ACC112 (cell line): ENCODE measurements around the gene GABRP.

Experiments
- H2AFZ ChIP-seq: fragments of 200-600 bp; sonication (generic); one replicate; pipeline ENCODE4 v1.6.0; 2017; ENCODE audit warnings: antibody characterized with exemption, low read length; ENCODE audit not compliant: unreplicated experiment
- H3K27ac ChIP-seq: fragments of 200-600 bp; sonication (generic); 2 replicates; pipeline ENCODE4 v1.5.1; 2014; ENCODE audit warnings: low read depth, mild to moderate bottlenecking, antibody characterized with exemption, low read length, moderate library complexity
- H3K27me3 ChIP-seq: fragments of 200-600 bp; sonication (generic); 2 replicates; pipeline ENCODE4 v1.6.1; 2014; ENCODE audit warnings: mild to moderate bottlenecking, antibody characterized with exemption, low read length, moderate library complexity, mixed read lengths; ENCODE audit not compliant: insufficient read depth
- H3K36me3 ChIP-seq: fragments of 200-600 bp; sonication (generic); 2 replicates; pipeline ENCODE4 v1.6.1; 2016; ENCODE audit warnings: mild to moderate bottlenecking, antibody characterized with exemption, low read length, moderate library complexity, mixed read lengths; ENCODE audit not compliant: insufficient read depth
- H3K4me1 ChIP-seq: fragments of 200-600 bp; sonication (generic); one replicate; pipeline ENCODE4 v1.6.1; 2016; ENCODE audit warnings: low read length, mixed read lengths; ENCODE audit not compliant: insufficient read depth, unreplicated experiment, control insufficient read depth
- H3K4me3 ChIP-seq: fragments of 200-600 bp; sonication (generic); 2 replicates; pipeline ENCODE4 v1.5.1; 2014; ENCODE audit warnings: mild to moderate bottlenecking, low read depth, low read length
- H3K79me2 ChIP-seq: fragments of 200-600 bp; sonication (generic); one replicate; pipeline ENCODE4 v1.6.0; 2016; ENCODE audit warnings: low read length; ENCODE audit not compliant: control insufficient read depth, unreplicated experiment, insufficient read depth

Gene GABRP

DNA sequence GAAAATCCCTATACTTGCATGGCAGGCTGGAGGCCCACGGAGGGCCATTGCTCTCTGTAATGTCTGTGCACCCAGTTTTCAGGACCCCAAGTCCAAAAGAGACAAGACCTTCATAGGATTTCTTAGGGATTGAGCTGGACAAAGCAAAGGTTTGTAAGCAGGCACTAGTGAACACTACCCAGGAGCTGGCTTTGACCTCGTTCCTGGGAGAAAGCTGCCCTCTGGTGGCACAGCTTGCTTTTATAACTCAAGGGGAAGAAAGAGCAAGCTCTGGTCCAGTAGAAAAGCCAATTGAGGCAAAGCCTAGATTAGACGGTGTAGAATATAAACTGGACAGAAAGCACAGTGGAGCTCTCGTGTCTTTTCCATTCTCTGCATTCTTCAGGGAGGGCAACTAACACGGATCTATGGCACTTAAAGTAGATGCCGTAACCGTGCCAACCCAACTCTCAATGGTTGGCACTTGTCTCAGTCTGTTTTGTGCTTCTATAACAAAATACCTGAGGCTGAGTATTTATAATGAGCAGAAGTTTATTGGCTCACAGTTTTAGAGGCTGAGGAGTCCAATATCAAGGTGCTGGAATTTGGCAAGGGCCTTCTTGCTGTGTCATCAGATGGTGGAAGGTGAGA, 7.9 kb downstream of the GABRP start:
- H3K27ac ChIP-seq: no peak overlapping the region
- H2AFZ ChIP-seq: no peak overlapping the region
- no peak overlapping the region for H3K4me3 ChIP-seq
- peaks cover 8% of the 10 kb centered on the region; the same call in 1 of the 2 replicates for H3K27me3 ChIP-seq
- no peaks in the 10 kb centered on the region for H3K4me1 ChIP-seq
- no peaks in the 10 kb centered on the region for H3K36me3 ChIP-seq
- H3K79me2 ChIP-seq: no peaks in the 10 kb centered on the region

DNA sequence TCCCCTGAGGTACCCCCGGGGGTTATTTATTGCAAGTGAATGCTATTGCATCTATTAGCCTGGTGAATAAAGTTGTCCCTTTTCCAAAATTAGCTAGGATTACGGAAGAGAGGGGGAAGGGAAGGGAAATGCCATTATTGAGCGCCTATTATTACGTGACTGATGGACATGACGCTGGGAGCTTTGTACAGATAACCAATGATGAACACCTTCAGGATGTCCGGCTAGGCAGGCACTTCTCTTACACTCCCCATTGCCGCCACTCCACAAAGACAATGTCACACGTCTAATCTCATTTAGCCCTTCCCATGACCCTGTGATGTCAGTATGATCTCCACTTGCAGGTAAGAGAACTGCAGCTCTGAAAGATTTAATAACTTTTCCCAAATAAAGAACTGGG, 9.4 kb downstream of the GABRP start:
- peaks cover 8% of the 10 kb centered on the region; the same call in 1 of the 2 replicates for H3K27me3 ChIP-seq
- H2AFZ ChIP-seq: no peak overlapping the region
- no peak overlapping the region for H3K27ac ChIP-seq
- H3K4me1 ChIP-seq: no peaks in the 10 kb centered on the region
- no peak overlapping the region for H3K4me3 ChIP-seq
- H3K36me3 ChIP-seq: no peaks in the 10 kb centered on the region
- no peaks in the 10 kb centered on the region for H3K79me2 ChIP-seq

DNA sequence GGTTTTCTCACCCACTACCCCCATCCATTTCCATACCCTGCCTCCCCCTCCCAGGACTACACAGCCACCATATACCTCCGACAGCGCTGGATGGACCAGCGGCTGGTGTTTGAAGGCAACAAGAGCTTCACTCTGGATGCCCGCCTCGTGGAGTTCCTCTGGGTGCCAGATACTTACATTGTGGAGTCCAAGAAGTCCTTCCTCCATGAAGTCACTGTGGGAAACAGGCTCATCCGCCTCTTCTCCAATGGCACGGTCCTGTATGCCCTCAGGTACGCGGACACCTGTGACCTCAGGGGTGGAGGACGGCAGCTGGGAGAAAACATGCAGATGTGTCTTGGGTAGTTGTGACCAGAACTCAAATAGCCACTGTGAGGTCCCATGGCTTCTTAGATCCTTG, 11.6 kb downstream of the GABRP start:
- Histone ChIP-seq H3K27ac (no peak overlapping the region), H3K36me3 (no peaks in the 10 kb centered on the region), H3K79me2 (no peaks in the 10 kb centered on the region), H3K4me3 (no peak overlapping the region), H3K4me1 (no peaks in the 10 kb centered on the region), H3K27me3 (peaks cover 8% of the 10 kb centered on the region; the same call in 1 of the 2 replicates), H2AFZ (no peak overlapping the region)

DNA sequence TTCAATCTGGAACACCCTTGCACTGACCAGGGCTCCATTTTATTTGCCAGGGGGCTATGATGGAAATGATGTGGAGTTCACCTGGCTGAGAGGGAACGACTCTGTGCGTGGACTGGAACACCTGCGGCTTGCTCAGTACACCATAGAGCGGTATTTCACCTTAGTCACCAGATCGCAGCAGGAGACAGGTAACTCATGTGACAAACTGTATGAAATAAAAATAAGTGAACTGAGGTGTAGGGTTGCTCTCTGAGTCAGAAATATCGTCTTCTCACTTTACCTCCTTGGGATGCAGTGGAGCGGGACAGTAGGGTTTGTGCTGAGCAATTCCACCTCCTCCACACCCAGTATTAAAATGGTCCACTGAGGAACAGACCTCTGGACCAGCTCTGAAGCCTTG, 22.1 kb downstream of the GABRP start:
- H3K79me2 ChIP-seq: no peaks in the 10 kb centered on the region
- no peak overlapping the region for H3K4me3 ChIP-seq
- H2AFZ ChIP-seq: no peak overlapping the region
- no peaks in the 10 kb centered on the region for H3K4me1 ChIP-seq
- peaks cover 28% of the 10 kb centered on the region for H3K27me3 ChIP-seq
- H3K36me3 ChIP-seq: no peaks in the 10 kb centered on the region
- H3K27ac ChIP-seq: no peak overlapping the region

DNA sequence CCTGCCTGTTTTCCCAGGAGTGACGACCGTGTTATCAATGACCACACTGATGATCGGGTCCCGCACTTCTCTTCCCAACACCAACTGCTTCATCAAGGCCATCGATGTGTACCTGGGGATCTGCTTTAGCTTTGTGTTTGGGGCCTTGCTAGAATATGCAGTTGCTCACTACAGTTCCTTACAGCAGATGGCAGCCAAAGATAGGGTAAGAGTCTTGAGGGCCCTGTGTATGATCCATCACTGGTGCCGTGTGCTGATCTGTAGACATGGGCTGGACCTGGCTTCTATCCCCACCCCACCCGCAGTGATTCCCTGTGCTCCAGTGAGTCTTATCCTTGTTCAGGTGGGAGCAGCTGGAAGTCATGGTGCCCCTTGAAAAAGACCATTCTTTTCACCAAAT, 26.0 kb downstream of the GABRP start:
- no peaks in the 10 kb centered on the region for H3K79me2 ChIP-seq
- H2AFZ ChIP-seq: no peak overlapping the region
- no peak overlapping the region for H3K27ac ChIP-seq
- H3K36me3 ChIP-seq: no peaks in the 10 kb centered on the region
- H3K27me3 ChIP-seq: peaks cover 5% of the 10 kb centered on the region; the same call in 1 of the 2 replicates
- H3K4me3 ChIP-seq: no peak overlapping the region
- H3K4me1 ChIP-seq: no peaks in the 10 kb centered on the region

DNA sequence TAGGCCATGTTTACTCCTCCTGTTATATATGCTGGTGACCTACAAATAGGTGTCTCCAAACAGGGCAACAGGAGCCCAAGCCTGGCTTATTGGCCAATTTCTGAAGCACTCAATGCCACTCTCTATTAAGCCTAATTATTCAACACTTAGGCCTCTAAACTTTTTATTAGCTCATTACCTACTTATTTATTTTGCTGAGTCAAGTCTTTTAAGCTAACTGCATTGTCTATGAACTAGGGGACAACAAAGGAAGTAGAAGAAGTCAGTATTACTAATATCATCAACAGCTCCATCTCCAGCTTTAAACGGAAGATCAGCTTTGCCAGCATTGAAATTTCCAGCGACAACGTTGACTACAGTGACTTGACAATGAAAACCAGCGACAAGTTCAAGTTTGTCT, 28.2 kb downstream of the GABRP start:
- H3K4me3 ChIP-seq: no peak overlapping the region
- no peak overlapping the region for H3K27ac ChIP-seq
- H3K4me1 ChIP-seq: no peaks in the 10 kb centered on the region
- no peaks in the 10 kb centered on the region for H3K27me3 ChIP-seq
- no peak overlapping the region for H2AFZ ChIP-seq
- H3K36me3 ChIP-seq: no peaks in the 10 kb centered on the region
- no peaks in the 10 kb centered on the region for H3K79me2 ChIP-seq

DNA sequence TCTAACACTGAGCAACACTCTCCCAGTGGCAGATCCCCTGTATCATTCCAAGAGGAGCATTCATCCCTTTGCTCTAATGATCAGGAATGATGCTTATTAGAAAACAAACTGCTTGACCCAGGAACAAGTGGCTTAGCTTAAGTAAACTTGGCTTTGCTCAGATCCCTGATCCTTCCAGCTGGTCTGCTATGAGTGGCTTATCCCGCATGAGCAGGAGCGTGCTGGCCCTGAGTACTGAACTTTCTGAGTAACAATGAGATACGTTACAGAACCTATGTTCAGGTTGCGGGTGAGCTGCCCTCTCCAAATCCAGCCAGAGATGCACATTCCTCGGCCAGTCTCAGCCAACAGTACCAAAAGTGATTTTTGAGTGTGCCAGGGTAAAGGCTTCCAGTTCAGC, 29.7 kb downstream of the GABRP start:
- H3K27ac ChIP-seq: no peak overlapping the region
- no peaks in the 10 kb centered on the region for H3K27me3 ChIP-seq
- H3K79me2 ChIP-seq: no peaks in the 10 kb centered on the region
- H3K4me1 ChIP-seq: no peaks in the 10 kb centered on the region
- H3K4me3 ChIP-seq: no peak overlapping the region
- no peaks in the 10 kb centered on the region for H3K36me3 ChIP-seq
- H2AFZ ChIP-seq: no peak overlapping the region

DNA sequence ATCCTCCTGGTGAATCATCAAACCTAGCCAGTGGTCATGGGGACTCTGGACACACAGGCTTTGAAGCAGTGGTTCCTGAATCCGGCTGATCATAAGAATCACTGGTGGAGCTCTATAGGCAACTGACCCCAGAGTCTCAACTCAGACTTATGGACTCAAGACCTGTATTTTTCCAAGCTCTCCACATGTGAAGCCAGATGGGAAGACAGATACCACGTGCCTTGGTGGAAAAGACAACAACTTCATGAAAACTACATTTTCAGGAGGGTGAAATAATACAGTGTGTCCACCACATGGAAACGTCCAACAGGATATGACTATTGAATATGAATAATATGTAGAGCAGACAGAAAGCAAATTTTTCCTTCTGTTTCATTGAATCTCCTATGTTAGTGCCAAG, 33.7 kb downstream of the GABRP start:
- Histone ChIP-seq H3K27me3 (no peaks in the 10 kb centered on the region), H3K4me3 (no peak overlapping the region), H3K79me2 (no peaks in the 10 kb centered on the region), H3K36me3 (no peaks in the 10 kb centered on the region), H3K4me1 (no peaks in the 10 kb centered on the region), H2AFZ (no peak overlapping the region), H3K27ac (no peak overlapping the region)

DNA sequence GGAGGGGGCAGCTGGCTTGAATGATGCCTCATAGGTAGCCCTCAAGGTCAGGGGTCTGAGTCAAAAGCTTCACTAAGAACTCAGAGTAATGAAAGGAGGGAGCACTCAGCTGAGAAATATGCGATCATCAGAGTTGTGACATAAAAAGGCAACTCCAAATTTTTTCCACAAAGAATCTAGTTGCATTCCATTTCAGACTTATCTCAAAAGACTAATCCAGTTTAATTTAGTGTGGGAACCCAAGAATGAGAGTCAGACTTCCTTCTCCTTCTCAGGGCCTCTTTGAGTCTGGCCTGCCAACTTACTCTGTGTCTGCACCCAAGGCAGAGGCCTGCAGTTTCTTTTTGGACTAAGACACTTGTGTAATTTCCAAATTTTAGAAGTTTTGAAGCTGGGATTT, 34.7 kb downstream of the GABRP start:
- H3K27ac ChIP-seq: no peak overlapping the region
- no peaks in the 10 kb centered on the region for H3K36me3 ChIP-seq
- no peak overlapping the region for H2AFZ ChIP-seq
- H3K79me2 ChIP-seq: no peaks in the 10 kb centered on the region
- H3K4me1 ChIP-seq: no peaks in the 10 kb centered on the region
- no peaks in the 10 kb centered on the region for H3K27me3 ChIP-seq
- H3K4me3 ChIP-seq: no peak overlapping the region

DNA sequence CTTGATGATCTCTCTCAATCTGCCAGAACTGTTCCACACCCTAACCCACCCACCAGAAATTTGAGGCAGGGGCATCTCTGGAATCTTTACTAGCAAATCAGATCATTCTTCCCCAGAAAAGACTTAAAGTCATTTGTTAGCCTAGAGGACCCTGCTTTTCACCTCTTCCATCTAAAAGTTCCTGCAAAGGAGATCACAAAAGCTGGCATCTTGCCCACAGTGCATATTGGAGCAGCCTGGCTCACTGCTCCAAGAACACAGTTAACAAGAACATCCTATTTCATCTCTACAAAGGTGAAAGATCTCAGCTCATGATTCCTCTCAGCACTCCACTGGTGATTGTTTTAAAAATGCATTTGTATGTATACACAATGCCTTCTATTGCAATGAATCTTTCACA, 36.3 kb downstream of the GABRP start:
- Histone ChIP-seq H3K4me3 (no peak overlapping the region), H3K4me1 (no peaks in the 10 kb centered on the region), H3K27me3 (no peaks in the 10 kb centered on the region), H2AFZ (no peak overlapping the region), H3K36me3 (no peaks in the 10 kb centered on the region), H3K27ac (no peak overlapping the region), H3K79me2 (no peaks in the 10 kb centered on the region)

DNA sequence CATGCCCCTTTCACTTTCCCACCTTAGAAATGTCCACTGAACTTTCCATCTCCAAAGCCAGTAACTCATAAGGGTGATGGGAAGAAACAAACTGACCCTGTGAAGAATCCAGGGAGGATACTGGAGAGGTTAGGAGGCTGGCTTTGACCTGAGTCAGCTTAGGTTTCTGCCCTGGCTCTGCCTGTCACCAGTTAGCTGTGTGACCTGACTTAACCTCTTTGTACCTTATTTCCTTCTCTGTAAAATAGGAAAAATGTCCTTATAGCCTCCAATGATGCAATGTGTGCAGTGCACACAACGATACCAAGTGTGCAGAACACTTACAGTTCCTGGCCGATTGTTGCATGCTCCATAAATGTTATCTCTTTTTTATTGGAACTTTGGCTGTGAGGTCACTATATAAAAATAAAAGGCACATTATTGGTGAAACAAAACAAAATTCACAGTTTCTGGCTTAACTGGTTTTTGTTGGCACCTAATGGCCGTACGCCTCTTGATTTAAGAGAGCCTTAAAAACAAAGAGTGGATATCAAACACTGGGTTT, 37.8 kb downstream of the GABRP start:
- Histone ChIP-seq H2AFZ (no peak overlapping the region), H3K27ac (no peak overlapping the region), H3K4me3 (no peak overlapping the region), H3K79me2 (no peaks in the 10 kb centered on the region), H3K27me3 (no peaks in the 10 kb centered on the region), H3K36me3 (no peaks in the 10 kb centered on the region), H3K4me1 (no peaks in the 10 kb centered on the region)
